ENCODE data around the gene BCL2L2. TPM values are rescaled to one million over a fixed set of nuclear protein-coding genes. Genes with fewer than 3 reads are reported as not detected.

Gene BCL2L2
- total RNA-seq, 1 experiment from 2014 or later: 18.3 TPM

- peaks cover 18% of the 10 kb centered on the region for H3K79me2 ChIP-seq (ENCODE audit: low read length)
- H3K9ac ChIP-seq (ENCODE audit: low read length): no peak overlapping the region
- no peak overlapping the region for H2AFZ ChIP-seq (ENCODE audit: low read length)
- H3K4me1 ChIP-seq (ENCODE audit: low read length): peaks cover 18% of the 10 kb centered on the region
- peak overlapping the region; percentile 36 for H3K27ac ChIP-seq (ENCODE audit: low read length)
- H3K27me3 ChIP-seq (ENCODE audit: low read length): no peaks in the 10 kb centered on the region
- no peak for DNase-seq
- H3K9me3 ChIP-seq (ENCODE audit: low read length): no peaks in the 10 kb centered on the region
- H3K9me2 ChIP-seq (replicated peaks; ENCODE audit: insufficient read depth, low read length): no peaks in the 10 kb centered on the region
- no peak overlapping the region for H3K4me2 ChIP-seq (ENCODE audit: low read depth, low read length, poor library complexity, severe bottlenecking)
- H4K20me1 ChIP-seq (ENCODE audit: insufficient read depth, low read depth, low read length): no peaks in the 10 kb centered on the region
- H3K4me3 ChIP-seq (ENCODE audit: low read length): no peak overlapping the region
- H3K36me3 ChIP-seq (ENCODE audit: insufficient read depth, low read length): peaks cover 23% of the 10 kb centered on the region; the same call in 1 of the 2 replicates
Observed at GRCh38 chr14:23296012-23296777, 10.4 kb upstream of the BCL2L2 start.

DNA sequence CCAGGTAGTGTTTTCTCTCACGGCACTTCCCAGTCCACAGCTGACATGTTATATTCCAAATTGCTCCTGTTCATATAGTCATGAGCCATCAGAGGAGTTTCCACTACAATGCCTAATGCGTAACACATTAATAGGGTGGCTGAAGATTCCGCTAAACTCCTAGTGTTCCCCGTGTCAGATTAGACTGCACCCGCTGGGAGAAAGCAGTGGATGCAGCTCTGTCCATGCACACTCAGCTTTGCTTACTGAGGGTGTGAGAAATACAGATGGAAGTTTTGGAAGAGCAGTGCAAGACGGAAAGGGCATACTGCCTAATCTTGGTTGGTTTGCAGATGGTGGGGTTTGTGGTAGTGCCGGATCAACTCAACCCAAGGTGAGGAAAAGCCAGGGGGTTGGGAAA is 9.5 kb upstream of the BCL2L2 start:
- Histone ChIP-seq H3K9me2 (replicated peaks; ENCODE audit: insufficient read depth, low read length) (no peaks in the 10 kb centered on the region), H4K20me1 (ENCODE audit: insufficient read depth, low read depth, low read length) (no peaks in the 10 kb centered on the region), H2AFZ (ENCODE audit: low read length) (no peak overlapping the region), H3K9me3 (ENCODE audit: low read length) (no peaks in the 10 kb centered on the region), H3K4me3 (ENCODE audit: low read length) (no peak overlapping the region), H3K4me2 (ENCODE audit: low read depth, low read length, poor library complexity, severe bottlenecking) (no peak overlapping the region), H3K79me2 (ENCODE audit: low read length) (peaks cover 18% of the 10 kb centered on the region), H3K27ac (ENCODE audit: low read length) (no peak overlapping the region), H3K9ac (ENCODE audit: low read length) (no peak overlapping the region), H3K4me1 (ENCODE audit: low read length) (peaks cover 21% of the 10 kb centered on the region), H3K27me3 (ENCODE audit: low read length) (no peaks in the 10 kb centered on the region), H3K36me3 (ENCODE audit: insufficient read depth, low read length) (peaks cover 23% of the 10 kb centered on the region; the same call in 1 of the 2 replicates)
- no peak for DNase-seq

- no peak overlapping the region for H3K4me3 ChIP-seq (ENCODE audit: low read length)
- H4K20me1 ChIP-seq (ENCODE audit: insufficient read depth, low read depth, low read length): no peaks in the 10 kb centered on the region
- H3K27ac ChIP-seq (ENCODE audit: low read length): no peak overlapping the region
- no peaks in the 10 kb centered on the region for H3K9me3 ChIP-seq (ENCODE audit: low read length)
- no peak overlapping the region for H3K4me2 ChIP-seq (ENCODE audit: low read depth, low read length, poor library complexity, severe bottlenecking)
- H3K4me1 ChIP-seq (ENCODE audit: low read length): peaks cover 23% of the 10 kb centered on the region
- no peak overlapping the region for H3K9ac ChIP-seq (ENCODE audit: low read length)
- H3K9me2 ChIP-seq (replicated peaks; ENCODE audit: insufficient read depth, low read length): no peaks in the 10 kb centered on the region
- H3K36me3 ChIP-seq (ENCODE audit: insufficient read depth, low read length): peaks cover 23% of the 10 kb centered on the region; the same call in 1 of the 2 replicates
- H2AFZ ChIP-seq (ENCODE audit: low read length): no peak overlapping the region
- H3K79me2 ChIP-seq (ENCODE audit: low read length): peaks cover 18% of the 10 kb centered on the region
- no peaks in the 10 kb centered on the region for H3K27me3 ChIP-seq (ENCODE audit: low read length)
- DNase-seq: no peak
Observed at GRCh38 chr14:23297611-23298277, 8.9 kb upstream of the BCL2L2 start.

GRCh38 chr14:23299211-23299957 is 7.2 kb upstream of the BCL2L2 start:
- Histone ChIP-seq H3K36me3 (ENCODE audit: insufficient read depth, low read length) (peaks cover 23% of the 10 kb centered on the region; the same call in 1 of the 2 replicates), H3K9me3 (ENCODE audit: low read length) (no peaks in the 10 kb centered on the region), H3K4me2 (ENCODE audit: low read depth, low read length, poor library complexity, severe bottlenecking) (peak overlapping the region; percentile 100), H3K9ac (ENCODE audit: low read length) (no peak overlapping the region), H2AFZ (ENCODE audit: low read length) (no peak overlapping the region), H3K79me2 (ENCODE audit: low read length) (peaks cover 21% of the 10 kb centered on the region), H3K27me3 (ENCODE audit: low read length) (no peaks in the 10 kb centered on the region), H3K9me2 (replicated peaks; ENCODE audit: insufficient read depth, low read length) (no peaks in the 10 kb centered on the region), H4K20me1 (ENCODE audit: insufficient read depth, low read depth, low read length) (no peaks in the 10 kb centered on the region), H3K4me3 (ENCODE audit: low read length) (no peak overlapping the region), H3K27ac (ENCODE audit: low read length) (no peak overlapping the region), H3K4me1 (ENCODE audit: low read length) (peaks cover 29% of the 10 kb centered on the region)
- no peak for DNase-seq

DNA sequence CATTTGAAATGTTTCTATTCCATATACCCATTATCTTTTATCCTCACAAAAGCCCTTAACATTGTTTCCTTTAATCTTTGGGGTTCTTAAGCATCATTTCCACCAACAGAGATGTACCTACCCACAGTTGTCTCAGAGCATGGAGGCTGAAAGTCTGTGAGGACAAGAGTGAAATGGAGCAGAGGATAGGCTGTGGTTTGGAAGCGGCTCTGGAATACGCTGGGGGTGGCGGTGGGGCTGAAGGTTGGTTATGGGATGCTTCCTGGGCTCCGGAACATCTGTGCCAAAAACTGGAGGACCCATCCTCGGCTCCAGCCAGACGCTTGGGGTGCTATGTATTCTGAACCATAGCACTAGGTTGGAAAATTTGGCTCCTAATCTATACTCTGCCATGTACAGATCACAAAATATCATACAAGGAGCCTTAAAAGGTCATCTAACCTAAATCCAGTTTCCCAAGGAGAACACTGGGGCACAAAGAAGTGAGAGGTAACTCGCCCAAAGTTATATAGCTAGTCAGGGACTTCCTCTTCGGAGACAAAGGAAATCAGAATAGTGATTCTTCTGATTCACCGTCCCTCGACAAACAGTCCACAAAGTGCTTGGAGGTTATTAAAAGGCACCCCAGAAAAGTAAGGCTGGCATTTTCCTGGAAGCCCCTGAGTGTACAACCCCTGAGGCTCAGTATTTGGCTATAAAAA is 6.5 kb upstream of the BCL2L2 start:
- peak overlapping the region; percentile 86 for H3K9ac ChIP-seq (ENCODE audit: low read length)
- H3K9me3 ChIP-seq (ENCODE audit: low read length): no peaks in the 10 kb centered on the region
- H3K4me2 ChIP-seq (ENCODE audit: low read depth, low read length, poor library complexity, severe bottlenecking): peak overlapping the region; percentile 100
- no peak overlapping the region for H2AFZ ChIP-seq (ENCODE audit: low read length)
- H3K36me3 ChIP-seq (ENCODE audit: insufficient read depth, low read length): peaks cover 23% of the 10 kb centered on the region; the same call in 1 of the 2 replicates
- H3K27ac ChIP-seq (ENCODE audit: low read length): peak overlapping the region; percentile 55
- no peak for DNase-seq
- peaks cover 21% of the 10 kb centered on the region for H3K79me2 ChIP-seq (ENCODE audit: low read length)
- H3K9me2 ChIP-seq (replicated peaks; ENCODE audit: insufficient read depth, low read length): no peaks in the 10 kb centered on the region
- peaks cover 30% of the 10 kb centered on the region for H3K4me1 ChIP-seq (ENCODE audit: low read length)
- H4K20me1 ChIP-seq (ENCODE audit: insufficient read depth, low read depth, low read length): no peaks in the 10 kb centered on the region
- peak overlapping the region; percentile 92 for H3K4me3 ChIP-seq (ENCODE audit: low read length)
- H3K27me3 ChIP-seq (ENCODE audit: low read length): no peaks in the 10 kb centered on the region

DNA sequence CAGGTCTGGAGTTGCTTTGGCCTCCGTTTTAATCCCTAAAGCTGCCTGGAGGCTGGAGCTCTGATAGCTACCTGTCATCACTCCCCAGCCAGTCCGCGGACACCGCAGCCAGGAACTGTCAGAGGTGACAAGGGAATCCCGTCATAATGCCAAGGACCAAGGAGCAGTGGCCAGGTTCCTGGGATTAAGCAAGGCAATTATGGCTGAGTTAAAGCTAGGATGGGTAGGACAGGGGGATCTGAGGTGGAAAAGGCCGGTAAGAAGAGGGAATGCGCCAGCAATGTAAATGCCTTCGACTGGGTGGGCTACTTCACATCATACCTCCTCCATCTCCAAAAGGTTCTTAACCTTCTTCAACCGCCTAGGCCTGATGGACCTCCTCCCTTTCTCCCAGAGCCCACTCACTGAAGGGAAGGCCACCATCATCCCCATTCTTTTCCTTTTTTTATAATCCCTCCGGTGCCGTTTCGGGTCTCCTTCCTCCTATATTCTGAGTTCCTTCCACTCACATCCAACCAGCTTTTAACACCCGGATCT is 5.9 kb upstream of the BCL2L2 start:
- no peaks in the 10 kb centered on the region for H3K9me2 ChIP-seq (replicated peaks; ENCODE audit: insufficient read depth, low read length)
- no peaks in the 10 kb centered on the region for H3K9me3 ChIP-seq (ENCODE audit: low read length)
- H3K79me2 ChIP-seq (ENCODE audit: low read length): peaks cover 23% of the 10 kb centered on the region
- H3K36me3 ChIP-seq (ENCODE audit: insufficient read depth, low read length): peaks cover 23% of the 10 kb centered on the region; the same call in 1 of the 2 replicates
- no peaks in the 10 kb centered on the region for H4K20me1 ChIP-seq (ENCODE audit: insufficient read depth, low read depth, low read length)
- DNase-seq: no peak
- no peaks in the 10 kb centered on the region for H3K27me3 ChIP-seq (ENCODE audit: low read length)
- peaks cover 32% of the 10 kb centered on the region for H3K4me1 ChIP-seq (ENCODE audit: low read length)
- H3K9ac ChIP-seq (ENCODE audit: low read length): peak overlapping the region; percentile 86
- peak overlapping the region; percentile 100 for H3K4me2 ChIP-seq (ENCODE audit: low read depth, low read length, poor library complexity, severe bottlenecking)
- H2AFZ ChIP-seq (ENCODE audit: low read length): no peak overlapping the region
- peak overlapping the region; percentile 55 for H3K27ac ChIP-seq (ENCODE audit: low read length)
- H3K4me3 ChIP-seq (ENCODE audit: low read length): peak overlapping the region; percentile 92

- Histone ChIP-seq H3K9me3 (ENCODE audit: low read length) (no peaks in the 10 kb centered on the region), H3K4me2 (ENCODE audit: low read depth, low read length, poor library complexity, severe bottlenecking) (peak overlapping the region; percentile 100), H2AFZ (ENCODE audit: low read length) (peak overlapping the region; percentile 62; the same call in 1 of the 2 replicates), H3K4me1 (ENCODE audit: low read length) (peaks cover 38% of the 10 kb centered on the region), H3K9me2 (replicated peaks; ENCODE audit: insufficient read depth, low read length) (no peaks in the 10 kb centered on the region), H3K36me3 (ENCODE audit: insufficient read depth, low read length) (peaks cover 23% of the 10 kb centered on the region; the same call in 1 of the 2 replicates), H3K79me2 (ENCODE audit: low read length) (peaks cover 30% of the 10 kb centered on the region), H3K4me3 (ENCODE audit: low read length) (peak overlapping the region; percentile 92), H3K27me3 (ENCODE audit: low read length) (no peaks in the 10 kb centered on the region), H3K9ac (ENCODE audit: low read length) (peak overlapping the region; percentile 86), H3K27ac (ENCODE audit: low read length) (peak overlapping the region; percentile 73), H4K20me1 (ENCODE audit: insufficient read depth, low read depth, low read length) (no peaks in the 10 kb centered on the region)
- DNase-seq: peak; percentile 100
Observed at GRCh38 chr14:23301288-23301968, 5.2 kb upstream of the BCL2L2 start.

Data from Karpas-422 (cell line).